GM06990 (cell line): ENCODE measurements around the gene ANKS1A.
"Not testable (repeated sequence)": the region's sequence is repeated elsewhere in the genome, so short reads cannot be mapped to it uniquely, and the experiment has no call there.

Experiments
- DNase-seq: peaks from one replicate; pipeline ENCODE4 v3.0.0-alpha.2; 2011; ENCODE audit not compliant: insufficient read length; ENCODE audit errors: extremely low read depth
- H3K27me3 ChIP-seq: replicated peaks from 2 replicates; pipeline ENCODE4 v1.6.0; 2011; ENCODE audit warnings: low read length; ENCODE audit not compliant: control insufficient read depth, insufficient read depth
- H3K36me3 ChIP-seq: 2 replicates; pipeline ENCODE4 v1.5.1; 2011; ENCODE audit warnings: low read length; ENCODE audit not compliant: control insufficient read depth, insufficient read depth
- H3K4me3 ChIP-seq: replicated peaks from 2 replicates; pipeline ENCODE4 v1.5.1; 2011; ENCODE audit warnings: low read depth, mild to moderate bottlenecking, control low read depth, low read length
- CTCF ChIP-seq: IDR thresholded peaks from 2 replicates; pipeline ENCODE4 v1.5.1; 2011; ENCODE audit warnings: low read length, control low read depth, mild to moderate bottlenecking, inconsistent platforms; ENCODE audit not compliant: insufficient read depth, poor library complexity, severe bottlenecking

ANKS1A gene

DNA sequence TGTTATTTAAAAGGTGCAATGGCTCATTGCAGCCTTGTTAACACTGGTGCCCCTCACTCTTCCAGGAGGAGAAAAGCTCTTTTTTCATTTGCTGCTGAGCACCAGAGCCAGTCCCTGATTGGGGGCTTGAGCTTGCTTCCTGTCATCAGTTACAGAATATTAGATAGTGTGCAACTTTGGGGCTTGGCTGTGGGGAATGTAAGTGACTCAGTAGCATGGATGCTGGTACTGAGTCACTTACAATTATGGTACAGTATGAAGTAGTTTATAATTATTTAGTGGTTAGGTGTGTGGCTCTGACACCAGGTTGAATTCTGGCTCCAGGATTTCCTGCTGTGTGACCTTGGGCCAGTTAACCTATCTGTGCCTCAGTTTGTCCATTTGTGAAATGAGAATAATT lies 37.6 kb downstream of the ANKS1A start:
- DNase-seq, result no peak
- Histone ChIP-seq H3K27me3 (no peaks in the 10 kb centered on the region), H3K36me3 (no peaks in the 10 kb centered on the region), H3K4me3 (no peak overlapping the region)
- no peak for TF ChIP-seq CTCF

DNA sequence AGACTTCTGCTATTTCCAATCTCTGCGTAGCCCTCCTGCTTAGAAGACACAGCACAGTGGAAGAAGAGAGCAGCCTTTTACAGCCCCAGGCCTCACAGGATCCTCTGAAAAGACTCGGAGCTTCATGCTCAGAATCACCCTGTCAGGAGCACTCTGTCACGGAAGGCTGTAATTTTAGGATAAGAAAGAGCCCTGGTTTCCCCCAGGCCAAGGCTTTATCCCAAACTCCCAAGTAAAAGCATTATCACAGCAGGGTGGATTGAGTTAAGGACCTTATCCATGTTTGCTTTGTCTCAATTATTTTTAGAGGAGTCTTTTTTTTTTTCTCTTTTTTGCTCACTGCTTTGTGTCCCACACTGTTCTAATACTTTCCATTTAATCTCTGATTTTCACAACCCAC lies 39.2 kb downstream of the ANKS1A start:
- no peaks in the 10 kb centered on the region for H3K27me3 ChIP-seq
- H3K4me3 ChIP-seq, result no peak overlapping the region
- no peak for DNase-seq
- no peak for TF ChIP-seq CTCF
- H3K36me3 ChIP-seq, result no peaks in the 10 kb centered on the region

DNA sequence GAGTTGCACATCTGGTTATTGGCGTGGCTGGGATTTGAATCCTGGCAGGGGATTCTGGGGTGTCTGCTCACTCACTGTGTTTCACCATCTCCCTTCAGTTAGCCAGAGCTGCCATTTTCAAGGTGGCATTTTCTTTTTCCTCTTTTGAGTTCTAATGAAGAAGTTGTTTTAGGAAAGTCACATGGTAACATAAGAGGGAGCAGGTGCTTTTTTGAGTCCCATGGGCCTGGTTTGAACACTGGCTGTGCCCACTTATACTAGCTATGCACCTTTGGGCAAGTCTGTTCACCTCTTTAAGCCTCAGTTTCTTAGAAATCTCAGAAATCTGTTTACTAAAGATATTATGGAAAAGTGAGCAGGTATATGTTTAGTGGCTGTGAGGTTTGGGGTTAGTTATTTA lies 39.6 kb downstream of the ANKS1A start:
- no peak for TF ChIP-seq CTCF
- H3K4me3 ChIP-seq, result no peak overlapping the region
- no peaks in the 10 kb centered on the region for H3K36me3 ChIP-seq
- H3K27me3 ChIP-seq, result no peaks in the 10 kb centered on the region
- no peak for DNase-seq

GRCh38 chr6:34929241-34929978 lies 40.4 kb downstream of the ANKS1A start:
- Histone ChIP-seq H3K4me3 (no peak overlapping the region), H3K36me3 (no peaks in the 10 kb centered on the region), H3K27me3 (no peaks in the 10 kb centered on the region)
- TF ChIP-seq CTCF, result no peak
- no peak for DNase-seq

GRCh38 chr6:34930221-34930620 lies 41.2 kb downstream of the ANKS1A start:
- no peak for TF ChIP-seq CTCF
- Histone ChIP-seq H3K36me3 (no peaks in the 10 kb centered on the region), H3K27me3 (no peaks in the 10 kb centered on the region), H3K4me3 (no peak overlapping the region)
- no peak for DNase-seq

GRCh38 chr6:34932202-34932601 lies 43.1 kb downstream of the ANKS1A start:
- DNase-seq, H3K27me3 ChIP-seq, H3K4me3 ChIP-seq, H3K36me3 ChIP-seq: not testable (repeated sequence)
